ENCODE measurements around the gene SOCS3.
"Not testable (repeated sequence)": the region's sequence is repeated elsewhere in the genome, so short reads cannot be mapped to it uniquely, and the experiment has no call there.

The SOCS3 gene

GRCh38 chr17:78347453-78347852, 12.4 kb downstream of the SOCS3 start:
- DNase-seq: no peak

- no peak for DNase-seq
Observed at GRCh38 chr17:78346605-78347250, 13.1 kb downstream of the SOCS3 start.

- DNase-seq: no peak
Observed at GRCh38 chr17:78345791-78346494, 13.9 kb downstream of the SOCS3 start.

GRCh38 chr17:78345172-78345571, 14.7 kb downstream of the SOCS3 start:
- DNase-seq: no peak

GRCh38 chr17:78344666-78345065, 15.2 kb downstream of the SOCS3 start:
- no peak for DNase-seq

- no peak for DNase-seq
Observed at GRCh38 chr17:78343543-78344201, 16.2 kb downstream of the SOCS3 start.

- DNase-seq: peak; percentile 17
Observed at GRCh38 chr17:78343187-78343542, 16.7 kb downstream of the SOCS3 start.

GRCh38 chr17:78342449-78343186, 17.3 kb downstream of the SOCS3 start:
- no peak for DNase-seq

GRCh38 chr17:78341559-78342448, 18.1 kb downstream of the SOCS3 start:
- DNase-seq: no peak

- no peak for DNase-seq
Observed at GRCh38 chr17:78340183-78340955, 19.5 kb downstream of the SOCS3 start.

GRCh38 chr17:78338486-78339259, 21.2 kb downstream of the SOCS3 start:
- DNase-seq: no peak

- no peak for DNase-seq
Observed at GRCh38 chr17:78337244-78338109, 22.4 kb downstream of the SOCS3 start.

- no peak for DNase-seq
Observed at GRCh38 chr17:78335209-78335608, 24.7 kb downstream of the SOCS3 start.

GRCh38 chr17:78332991-78333390, 26.9 kb downstream of the SOCS3 start:
- DNase-seq: no peak

- not testable (repeated sequence) for DNase-seq
Observed at GRCh38 chr17:78331355-78331754, 28.5 kb downstream of the SOCS3 start.

- no peak for DNase-seq
Observed at GRCh38 chr17:78330570-78331224, 29.2 kb downstream of the SOCS3 start.

GRCh38 chr17:78329263-78330059, 30.4 kb downstream of the SOCS3 start:
- peak; percentile 11 for DNase-seq

- DNase-seq: no peak
Observed at GRCh38 chr17:78327880-78328279, 32.0 kb downstream of the SOCS3 start.

Data from OCI-M1 (cell line).